Activated gamma-delta T cell (primary cell): ENCODE results near the gene MYF6.

Experiments
- DNase-seq: peaks from one replicate; lab custom pipeline; 2025; lab: John Stamatoyannopoulos, UW

MYF6 gene

GRCh38 chr12:80756875-80757274, 49.4 kb downstream of the MYF6 start:
- DNase-seq: no peak
